ENCODE data around the gene FXYD3.
"Not testable (repeated sequence)": the region's sequence is repeated elsewhere in the genome, so short reads cannot be mapped to it uniquely, and the experiment has no call there.

Gene FXYD3

DNA sequence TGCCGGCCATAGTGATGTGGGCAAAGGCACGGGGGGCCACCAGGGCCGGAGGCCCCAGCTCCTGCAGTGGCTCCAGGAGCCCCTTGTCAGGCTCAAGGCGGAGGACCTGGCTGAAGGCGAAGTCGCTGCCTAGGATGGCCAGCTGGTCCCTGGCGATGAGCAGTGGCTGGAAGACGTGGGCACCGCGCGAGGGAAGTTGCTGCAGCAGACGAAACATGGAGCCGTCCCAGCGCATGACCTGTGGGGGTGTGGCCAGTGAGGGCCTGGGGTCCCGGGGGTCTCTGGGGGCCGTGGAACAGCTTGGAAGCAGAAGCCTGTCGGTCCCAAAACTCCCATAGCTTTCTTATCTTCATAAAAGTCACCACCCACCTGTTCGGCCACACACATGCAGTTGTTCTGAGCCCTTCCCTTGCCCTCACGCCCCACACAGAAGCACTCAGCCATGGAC lies 9.7 kb downstream of the FXYD3 start:
- DNase-seq (ENCODE audit: low read depth in 2 of 2): no peak

DNA sequence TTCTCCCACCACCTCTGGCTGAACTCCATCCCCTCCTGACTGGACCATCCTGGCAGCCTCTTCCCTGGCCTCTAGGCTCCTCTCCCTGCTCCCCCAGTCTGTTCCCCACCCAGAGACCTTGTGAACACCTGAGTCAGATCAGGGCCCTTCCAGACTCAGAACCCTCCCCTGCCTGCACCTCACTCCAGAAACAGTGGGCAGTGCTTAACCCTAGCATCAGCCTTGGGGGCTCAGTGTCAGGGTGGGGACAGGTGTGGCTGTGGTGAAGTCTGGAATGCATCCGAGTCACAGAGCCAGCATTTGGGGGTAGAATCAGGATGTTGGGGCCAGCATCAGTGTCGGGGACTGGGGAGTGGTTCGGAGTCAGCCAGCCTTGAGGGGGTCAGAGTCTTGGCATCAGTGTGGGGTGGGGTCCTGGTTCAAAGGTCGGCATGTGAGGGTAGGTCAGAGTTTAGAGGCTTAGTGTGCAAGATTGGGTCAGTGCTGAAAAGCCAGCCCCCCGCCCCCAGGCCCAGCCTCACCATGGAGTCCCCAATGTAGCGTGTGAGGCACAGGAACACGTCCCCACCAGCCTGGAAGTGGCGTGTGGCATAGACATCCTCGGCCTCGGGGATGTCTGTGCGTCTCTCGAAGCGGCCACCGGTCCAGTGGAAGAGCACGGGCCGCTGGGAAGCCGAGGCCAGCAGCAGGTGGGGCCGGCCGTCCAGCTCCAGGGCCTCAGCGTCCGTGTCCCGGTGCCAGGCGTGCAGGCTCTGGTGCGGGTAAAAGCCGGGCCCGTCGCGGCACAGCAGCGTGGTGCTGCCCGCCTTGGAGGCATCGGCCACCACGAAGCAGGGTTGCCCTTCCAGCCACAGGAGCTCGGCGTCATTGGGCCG lies 10.4 kb downstream of the FXYD3 start:
- DNase-seq (ENCODE audit: low read depth in 2 of 2): no peak

DNA sequence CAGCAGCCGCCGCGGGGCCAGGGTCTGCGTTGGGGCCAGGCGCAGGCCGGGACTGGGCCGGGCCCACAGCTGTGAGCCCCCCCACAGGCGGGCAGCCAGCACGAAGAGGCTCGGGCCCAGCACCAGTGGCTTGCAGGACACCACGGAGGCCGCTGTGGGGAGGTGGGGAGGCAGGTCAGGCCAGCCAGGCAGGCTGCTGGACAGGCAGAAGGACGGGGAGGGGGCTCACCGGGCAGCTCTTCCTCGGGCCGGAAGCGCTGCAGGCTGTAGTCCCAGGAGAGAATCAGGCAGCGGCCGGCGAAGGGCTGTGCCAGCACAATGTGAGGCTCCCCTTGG lies 11.0 kb downstream of the FXYD3 start:
- no peak for DNase-seq (ENCODE audit: low read depth in 2 of 2)

DNA sequence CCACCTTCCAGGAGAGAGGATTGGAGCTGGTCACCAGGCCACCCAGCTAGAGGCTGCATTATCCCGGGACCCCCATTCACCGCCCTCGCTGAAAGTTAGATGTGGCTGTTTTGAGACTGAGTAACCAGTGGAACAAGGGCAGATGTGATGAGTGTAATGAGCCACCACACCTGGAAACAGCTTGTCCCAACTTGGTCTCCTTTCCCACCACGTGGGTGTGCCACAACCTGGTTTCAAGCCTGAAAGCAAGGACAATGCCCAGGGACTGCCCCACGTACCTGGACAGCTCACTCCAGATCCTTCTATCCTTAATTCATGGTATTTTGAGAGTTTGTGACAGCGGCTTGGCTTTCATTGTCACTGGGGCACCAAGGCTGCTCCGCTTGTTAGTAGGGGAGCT lies 12.2 kb downstream of the FXYD3 start:
- no peak for DNase-seq (ENCODE audit: low read depth in 2 of 2)

DNA sequence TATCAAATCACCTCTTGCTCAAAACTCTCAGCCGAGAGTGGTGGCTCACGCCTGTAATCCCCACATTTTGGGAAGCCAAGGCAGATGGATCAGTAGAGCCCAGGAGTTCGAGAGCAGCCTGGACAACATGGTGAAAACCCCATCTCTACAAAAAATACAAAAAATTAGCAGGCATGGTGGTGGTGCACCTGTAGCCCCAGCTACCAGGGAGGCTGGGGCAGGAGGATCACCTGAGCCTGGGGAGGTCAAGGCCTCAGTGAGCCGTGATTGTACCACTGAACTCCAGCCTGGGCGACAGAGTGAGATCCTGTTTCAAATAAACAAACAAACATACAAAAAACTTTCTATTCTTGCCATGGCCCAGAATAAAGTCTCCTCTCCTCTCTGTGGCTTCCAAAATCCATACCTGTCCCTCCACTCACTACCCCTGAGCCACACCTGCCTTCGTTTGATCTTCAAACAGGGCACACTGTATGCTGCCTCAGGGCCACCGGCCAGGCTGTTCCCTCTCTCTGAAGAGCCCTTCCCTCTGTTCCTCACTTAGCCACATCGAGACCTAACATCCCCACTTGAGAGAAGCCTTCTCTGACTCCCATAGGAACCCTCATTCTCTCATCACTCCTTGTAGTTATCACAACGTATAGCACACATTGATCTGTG lies 12.9 kb downstream of the FXYD3 start:
- no peak for DNase-seq (ENCODE audit: low read depth in 2 of 2)

DNA sequence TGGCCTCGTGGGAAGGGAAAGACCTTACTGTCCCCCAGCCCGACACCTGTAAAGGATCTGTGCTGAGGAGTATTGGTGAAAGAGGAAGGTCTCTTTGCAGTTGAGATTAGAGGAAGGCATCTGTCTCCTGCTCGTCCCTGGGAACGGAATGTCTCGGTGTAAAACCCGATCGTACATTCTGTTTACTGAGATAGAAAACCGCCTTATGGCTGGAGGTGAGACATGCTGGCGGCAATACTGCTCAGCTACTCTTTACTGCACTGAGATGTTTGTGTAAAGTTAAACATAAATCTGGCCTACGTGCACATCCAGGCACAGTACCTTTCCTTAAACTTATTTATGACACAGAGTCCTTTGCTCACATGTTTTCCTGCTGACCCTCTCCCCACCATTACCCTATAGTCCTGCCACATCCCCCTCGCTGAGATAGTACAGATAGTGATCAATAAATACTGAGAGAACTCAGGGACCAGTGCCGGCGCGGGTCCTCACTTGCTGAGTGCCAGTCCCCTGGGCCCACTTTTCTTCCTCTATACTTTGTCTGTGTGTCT lies 14.2 kb downstream of the FXYD3 start:
- DNase-seq (ENCODE audit: low read depth in 2 of 2): not testable (repeated sequence)

DNA sequence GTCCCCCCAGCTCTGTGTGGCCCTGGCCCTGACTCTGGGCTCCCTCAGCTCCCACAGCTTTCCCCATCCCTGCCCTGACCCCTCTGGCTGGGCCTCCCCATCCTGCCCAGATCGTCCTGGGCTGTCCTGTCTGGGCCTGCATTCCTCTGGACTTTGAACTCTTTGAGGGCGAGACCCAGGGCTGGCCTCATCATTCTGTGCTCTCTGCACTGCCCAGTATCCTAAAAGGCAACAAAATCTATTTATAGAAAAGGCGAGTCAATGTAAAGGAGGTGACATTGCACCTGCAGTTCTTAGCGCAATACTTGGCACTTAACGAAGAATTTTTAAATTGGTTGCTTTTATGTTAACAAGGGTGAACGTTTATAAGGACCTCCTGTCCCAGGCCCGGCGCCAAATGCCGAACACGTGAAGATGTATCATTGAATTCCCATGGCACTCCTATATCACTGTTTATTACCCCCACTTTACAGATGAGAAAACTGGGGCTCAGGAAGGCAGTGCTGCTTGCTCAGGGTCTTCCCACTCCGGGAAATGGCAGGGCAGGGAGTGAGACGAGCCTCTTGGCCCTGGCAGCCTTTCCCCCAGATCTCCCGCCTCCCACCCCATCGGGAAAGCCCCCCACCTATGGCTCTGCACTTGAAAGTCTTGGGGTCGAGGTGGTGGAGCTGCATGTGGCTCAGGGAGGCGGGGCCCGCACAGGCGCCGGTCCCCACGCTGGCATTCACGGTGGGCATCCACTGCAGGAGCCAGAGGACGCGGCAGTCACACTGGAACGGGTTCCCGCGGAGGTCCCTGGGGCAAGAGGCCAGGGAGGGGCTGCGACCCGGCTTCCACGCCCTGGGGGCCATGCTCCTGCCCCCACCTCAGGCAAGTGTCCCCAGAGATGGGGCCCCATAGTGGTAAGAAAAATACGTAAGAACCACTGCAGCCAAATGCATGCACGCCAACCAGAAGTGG lies 15.4 kb downstream of the FXYD3 start:
- DNase-seq (ENCODE audit: low read depth in 2 of 2): no peak

DNA sequence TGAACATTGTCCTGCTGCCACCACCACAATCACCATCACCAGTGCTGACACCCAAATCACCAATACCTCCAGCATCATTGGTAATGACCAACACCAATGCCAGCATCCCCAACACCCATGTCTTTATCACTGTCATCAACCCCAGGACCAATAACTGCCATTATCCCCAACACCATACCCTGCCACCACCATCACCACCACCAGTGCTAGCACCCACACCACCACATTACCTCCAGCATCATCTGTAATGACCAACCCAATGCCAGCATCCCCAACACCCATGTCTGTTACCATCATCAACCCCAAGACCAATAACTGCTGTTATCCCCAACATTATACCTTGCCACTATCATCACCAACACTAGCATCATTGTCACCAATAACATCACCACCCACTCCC lies 16.6 kb downstream of the FXYD3 start:
- no peak for DNase-seq (ENCODE audit: low read depth in 2 of 2)

DNA sequence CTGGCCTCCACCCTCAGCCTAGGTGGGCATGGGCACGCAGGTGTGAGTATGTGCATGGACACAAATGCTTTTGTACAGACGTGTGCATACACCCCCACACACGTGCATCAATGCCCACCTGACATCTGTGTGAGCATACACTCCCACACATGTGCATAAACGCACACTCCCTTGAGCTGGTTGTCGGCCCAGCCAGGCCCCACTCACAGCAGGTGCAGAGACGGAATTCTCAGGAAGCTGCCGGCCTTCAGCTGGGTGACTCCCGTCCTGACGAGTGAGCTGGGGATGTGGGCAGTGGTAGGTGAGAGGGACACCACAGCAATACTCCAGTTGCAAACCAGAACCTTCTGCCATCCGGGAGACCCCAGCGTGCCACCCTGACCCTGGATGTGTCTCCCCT lies 18.2 kb downstream of the FXYD3 start:
- no peak for DNase-seq (ENCODE audit: low read depth in 2 of 2)

DNA sequence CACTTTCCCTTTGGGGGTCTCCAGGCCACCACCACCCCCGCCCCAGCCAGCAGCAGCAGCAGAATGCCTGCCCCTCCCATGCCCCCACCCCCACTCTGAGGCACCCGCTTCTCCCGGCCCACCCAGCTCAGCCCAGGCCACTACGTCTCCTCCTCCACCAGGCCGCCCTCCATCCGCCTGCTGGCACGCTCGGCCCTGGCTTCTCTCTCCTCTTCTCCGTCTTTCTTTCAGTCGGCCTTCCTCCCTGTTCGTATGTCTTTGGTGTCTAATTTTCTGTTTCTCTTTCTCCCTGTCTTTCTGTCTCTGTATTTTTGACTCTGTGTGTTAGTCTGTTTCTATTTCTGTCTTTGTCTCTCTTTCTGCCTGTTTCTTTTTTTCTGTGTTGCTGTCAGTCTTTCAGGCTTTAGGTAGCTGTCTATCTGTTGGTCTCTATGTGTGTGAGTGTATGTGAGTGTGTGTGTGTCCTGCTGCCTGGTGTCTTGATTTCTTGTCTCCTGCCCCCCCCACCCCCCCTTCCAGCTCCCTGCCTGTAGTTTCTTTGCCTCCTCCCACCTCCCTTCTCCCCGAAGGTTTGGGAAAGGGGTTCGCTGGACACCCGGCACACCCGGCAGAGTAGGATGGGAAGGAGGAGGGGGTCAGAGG lies 19.1 kb downstream of the FXYD3 start, which contains the start of gene LGI4:
Gene LGI4, minus strand, starts transcription at position 459 of the 642 bp plus-strand sequence. Its CDS starts 379 bp downstream, at position 80.
- DNase-seq (ENCODE audit: low read depth in 2 of 2): no peak

DNA sequence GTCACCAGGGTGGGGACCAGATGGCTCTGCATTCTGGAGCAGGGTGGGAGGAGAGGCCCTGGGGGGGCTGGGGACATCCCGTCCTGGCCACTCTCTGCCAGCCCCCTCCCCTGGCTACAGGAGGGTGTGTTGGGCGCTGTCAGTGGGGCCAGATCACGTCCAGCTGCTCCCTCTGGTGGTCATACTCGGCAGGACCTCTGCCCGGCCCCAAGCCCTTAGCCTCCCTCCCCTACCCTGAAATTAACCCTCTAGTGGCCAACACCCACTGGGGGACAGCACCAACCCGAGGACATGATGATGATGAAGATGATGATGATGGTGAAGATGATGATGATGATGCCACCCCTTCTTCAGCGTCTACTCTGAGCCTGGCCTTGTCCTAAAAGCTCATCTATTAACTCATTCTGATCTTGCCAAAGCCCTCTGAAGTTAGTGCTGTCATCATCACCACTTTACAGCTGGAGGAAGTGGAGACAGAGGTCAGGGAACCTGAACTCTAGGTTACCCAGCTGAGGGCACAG lies 19.8 kb downstream of the FXYD3 start:
- peak in 1 of 2 donors; percentile 46 for DNase-seq (ENCODE audit: low read depth in 2 of 2)

DNA sequence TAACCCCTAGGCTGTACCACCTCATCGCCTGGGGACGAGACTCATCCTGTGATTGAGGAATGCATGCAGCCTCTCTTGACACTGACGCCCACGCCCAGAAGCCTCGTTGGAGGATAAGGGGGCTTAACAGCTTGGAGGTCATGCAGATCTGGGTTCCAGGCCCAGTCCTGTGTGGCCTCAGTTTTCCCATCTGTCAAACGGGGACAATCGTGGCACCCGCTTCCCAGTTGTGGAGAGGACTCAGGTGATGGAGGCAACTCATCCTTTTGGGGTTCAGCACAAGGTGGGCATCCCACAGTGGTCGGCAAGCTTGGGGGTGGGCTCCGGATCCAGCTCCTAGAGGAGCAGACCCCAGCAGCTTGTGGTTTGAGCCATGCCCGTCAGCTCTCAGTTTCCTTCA lies 20.6 kb downstream of the FXYD3 start:
- DNase-seq (ENCODE audit: low read depth in 2 of 2): no peak

DNA sequence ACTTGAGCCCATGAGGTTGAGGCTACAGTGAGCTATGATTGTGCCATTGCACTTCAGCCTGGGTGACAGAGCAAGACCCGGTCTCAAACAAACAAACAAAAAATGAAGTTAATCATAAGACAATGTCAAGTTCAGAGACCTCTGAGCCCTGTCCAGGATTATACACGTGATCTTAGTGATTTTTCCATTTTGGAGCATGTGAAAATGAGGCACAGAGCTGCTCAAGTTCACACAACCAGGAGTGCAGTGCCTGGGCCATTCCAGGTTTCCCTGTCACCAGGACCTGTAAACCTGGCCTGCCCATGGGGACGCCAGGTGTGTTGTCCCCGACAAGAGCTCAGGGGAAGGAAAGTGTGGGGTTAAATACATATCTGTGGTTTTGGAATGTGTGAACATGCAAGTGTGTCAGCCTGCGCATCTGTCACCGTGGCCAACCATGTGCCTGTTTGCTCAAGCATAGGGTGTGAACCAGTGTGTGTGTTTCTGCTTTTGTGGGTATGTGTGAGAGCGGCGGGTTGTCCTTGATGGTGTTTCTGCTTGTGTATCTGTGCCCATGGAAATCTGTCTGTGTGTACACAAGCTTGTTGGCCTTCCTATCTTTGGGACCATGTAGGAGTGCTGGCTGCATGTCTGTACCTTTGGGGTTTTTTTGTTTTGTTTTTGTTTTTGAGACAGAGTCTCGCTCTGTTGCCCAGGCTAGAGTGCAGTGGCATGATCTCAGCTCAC lies 21.5 kb downstream of the FXYD3 start:
- DNase-seq (ENCODE audit: low read depth in 2 of 2): no peak

DNA sequence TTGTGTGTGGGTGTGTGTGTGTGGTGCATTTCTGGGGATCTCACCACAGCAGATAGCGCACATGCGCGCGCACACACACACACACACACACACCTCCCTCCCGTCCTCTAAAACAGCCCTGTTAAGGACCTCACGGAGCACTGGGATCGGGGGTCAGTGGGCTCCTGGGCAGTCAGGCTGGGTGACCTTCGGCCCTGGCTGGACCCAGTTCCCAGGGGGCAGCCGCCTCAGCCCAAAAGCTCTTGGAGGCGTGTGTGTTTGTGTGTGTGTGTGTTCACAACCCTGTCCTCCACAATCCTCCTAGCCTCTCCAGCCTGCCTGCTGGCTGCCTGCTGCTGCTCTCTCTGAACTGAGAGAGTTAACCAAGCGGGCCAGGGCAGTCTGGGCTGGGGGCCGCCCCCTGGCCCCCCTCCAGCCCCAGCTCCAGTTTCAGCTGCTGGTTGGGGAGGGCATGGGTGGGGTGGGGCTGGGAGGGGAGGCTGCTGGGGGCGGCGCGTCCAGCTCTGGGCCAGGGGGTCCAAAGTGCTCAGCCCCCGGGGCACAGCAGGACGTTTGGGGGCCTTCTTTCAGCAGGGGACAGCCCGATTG lies 22.8 kb downstream of the FXYD3 start, which contains the start of gene FXYD1:
Gene FXYD1, plus strand, starts transcription at position 520 of the 588 bp plus-strand sequence. CDS start 1,256 bp downstream, outside the sequence.
- no peak for DNase-seq (ENCODE audit: low read depth in 2 of 2)

DNA sequence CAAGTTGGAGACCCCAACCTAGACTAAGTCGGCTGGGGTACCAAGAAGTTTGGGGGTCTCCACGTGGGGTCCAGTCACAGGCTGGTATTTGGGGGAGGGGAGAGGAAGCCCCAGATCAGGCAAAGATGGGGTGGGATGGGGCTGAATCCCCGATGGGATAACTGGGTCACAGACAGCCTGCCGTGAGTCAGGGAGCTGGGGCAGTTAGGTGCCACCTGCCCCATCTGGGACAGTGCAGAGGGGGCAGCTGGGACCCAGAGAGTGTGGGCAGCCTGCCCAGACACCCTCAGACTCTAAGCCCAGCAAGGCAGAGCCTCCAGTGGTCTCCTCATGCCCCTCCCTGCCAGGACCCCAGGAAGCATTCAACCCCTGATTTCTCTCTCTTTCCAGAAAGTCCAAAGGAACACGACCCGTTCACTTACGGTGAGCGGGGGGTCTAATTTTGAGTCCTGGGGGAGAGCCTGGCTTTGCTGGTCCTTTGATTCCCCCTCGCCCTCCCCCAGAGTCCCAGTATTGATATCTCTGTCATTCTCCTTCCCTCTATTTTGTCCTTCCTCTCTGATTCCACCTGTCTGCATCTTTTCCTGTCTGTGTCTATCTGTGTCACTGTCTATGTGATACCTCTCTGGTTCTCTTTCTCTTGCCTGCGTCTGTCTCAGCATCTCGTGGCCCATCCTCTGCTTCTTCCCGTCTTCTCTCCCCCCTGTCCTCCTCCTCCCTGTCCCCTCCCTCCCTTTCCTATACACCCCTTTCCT lies 24.8 kb downstream of the FXYD3 start:
- DNase-seq (ENCODE audit: low read depth in 2 of 2): no peak

DNA sequence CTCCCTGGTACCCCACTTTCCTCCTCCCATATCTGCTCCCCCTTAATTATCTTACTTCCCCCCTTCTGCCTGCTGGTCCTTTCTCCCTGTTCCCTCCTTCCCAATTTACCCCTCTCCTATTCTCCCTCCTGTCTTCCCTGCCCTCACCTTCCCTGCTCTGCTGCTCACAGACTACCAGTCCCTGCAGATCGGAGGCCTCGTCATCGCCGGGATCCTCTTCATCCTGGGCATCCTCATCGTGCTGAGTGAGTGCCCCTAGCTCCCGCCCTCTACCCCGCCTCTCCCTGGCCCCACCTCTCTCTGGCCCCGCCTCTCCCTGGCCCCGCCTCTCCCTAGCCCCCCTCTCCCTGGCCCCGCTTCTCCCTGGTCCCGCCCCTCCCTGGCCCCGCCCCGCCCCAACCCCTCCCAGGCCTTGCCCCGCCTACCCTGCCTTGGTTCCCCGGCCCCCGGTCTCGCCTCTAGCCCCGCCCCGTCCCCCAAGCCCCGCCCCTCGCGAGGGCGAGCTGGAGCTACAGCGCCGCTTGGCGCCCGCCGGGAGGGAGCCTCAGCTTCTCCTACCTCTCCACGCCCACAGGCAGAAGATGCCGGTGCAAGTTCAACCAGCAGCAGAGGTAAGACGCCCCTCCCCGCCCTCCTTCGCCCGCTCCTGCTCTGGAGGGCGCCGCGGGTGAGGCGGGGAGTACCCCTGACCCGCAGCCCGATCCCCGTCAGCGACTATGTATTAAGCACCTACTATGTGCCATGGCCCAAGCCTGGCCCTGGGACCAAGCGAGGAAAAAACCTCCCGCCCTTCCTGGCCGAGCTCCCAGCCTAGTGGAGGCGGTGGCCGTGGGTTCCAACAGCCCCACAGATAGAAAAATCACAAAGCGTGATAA lies 25.6 kb downstream of the FXYD3 start:
- DNase-seq (ENCODE audit: low read depth in 2 of 2): peak; percentile 92 to 93

DNA sequence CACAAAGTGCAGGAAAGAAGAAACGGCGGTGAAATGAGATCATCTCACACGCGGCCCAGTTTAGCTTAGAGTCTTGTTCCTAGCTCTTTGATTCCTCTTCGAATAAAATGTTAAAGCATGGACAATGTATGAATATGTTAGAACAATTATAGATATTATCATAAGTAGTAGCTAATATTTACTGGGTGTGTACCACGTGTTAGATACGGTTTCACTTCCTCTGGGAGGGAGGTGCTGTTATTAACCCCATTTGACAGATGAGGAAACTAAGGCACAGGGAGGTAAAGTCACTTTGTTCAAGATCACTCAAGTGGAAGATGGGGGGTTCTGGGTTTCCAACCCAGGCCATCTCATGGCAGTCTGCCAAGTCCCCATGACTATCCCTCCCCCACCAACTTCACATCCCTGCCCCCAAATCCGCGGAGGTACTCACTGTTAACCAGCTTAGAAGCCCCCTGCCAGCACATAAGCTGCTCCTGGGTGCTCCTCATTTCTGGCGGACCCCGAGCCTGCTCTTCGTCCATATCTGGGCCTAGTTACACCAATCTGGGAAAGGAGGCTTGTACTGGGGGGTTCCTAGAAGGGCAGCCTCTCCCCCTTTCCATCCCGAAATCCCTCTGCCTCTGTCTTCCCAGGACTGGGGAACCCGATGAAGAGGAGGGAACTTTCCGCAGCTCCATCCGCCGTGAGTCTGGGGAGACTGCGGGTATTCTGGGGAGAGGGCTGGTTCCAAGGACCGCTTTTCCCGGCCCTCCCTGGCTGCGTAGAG lies 26.4 kb downstream of the FXYD3 start:
- DNase-seq (ENCODE audit: low read depth in 2 of 2): no peak

Measured in activated CD8-positive, alpha-beta memory T cell treated with anti-CD3 and anti-CD28 coated beads for 4 hours (primary cell).